Cerebellar nuclear complex (tissue), 1 donor: Measurements from ENCODE around the gene PODXL2.

Experiments
- DNase-seq, 2 experiments: peaks; one replicate each; lab custom pipeline; 2025; lab: John Stamatoyannopoulos, UW

Gene PODXL2

DNA sequence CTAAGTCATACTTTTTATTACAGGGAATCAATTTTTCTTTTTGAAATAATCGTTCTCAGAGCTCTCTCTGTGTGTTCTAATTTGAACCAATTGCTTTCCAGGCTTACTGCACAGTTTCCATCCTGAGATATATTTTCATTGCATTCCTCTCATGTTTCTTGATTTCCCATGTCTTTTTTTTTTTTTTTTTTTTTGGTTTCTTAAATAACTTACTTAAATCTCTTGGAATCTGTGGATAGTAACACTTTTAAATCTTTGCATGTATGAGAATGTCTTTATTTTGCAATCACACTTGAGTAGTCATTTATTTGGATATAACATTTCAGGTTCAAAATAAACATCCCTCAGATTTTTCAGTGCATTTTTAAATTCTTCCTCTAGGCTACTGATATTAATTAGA lies 29.2 kb downstream of the PODXL2 start:
- DNase-seq: no peak

DNA sequence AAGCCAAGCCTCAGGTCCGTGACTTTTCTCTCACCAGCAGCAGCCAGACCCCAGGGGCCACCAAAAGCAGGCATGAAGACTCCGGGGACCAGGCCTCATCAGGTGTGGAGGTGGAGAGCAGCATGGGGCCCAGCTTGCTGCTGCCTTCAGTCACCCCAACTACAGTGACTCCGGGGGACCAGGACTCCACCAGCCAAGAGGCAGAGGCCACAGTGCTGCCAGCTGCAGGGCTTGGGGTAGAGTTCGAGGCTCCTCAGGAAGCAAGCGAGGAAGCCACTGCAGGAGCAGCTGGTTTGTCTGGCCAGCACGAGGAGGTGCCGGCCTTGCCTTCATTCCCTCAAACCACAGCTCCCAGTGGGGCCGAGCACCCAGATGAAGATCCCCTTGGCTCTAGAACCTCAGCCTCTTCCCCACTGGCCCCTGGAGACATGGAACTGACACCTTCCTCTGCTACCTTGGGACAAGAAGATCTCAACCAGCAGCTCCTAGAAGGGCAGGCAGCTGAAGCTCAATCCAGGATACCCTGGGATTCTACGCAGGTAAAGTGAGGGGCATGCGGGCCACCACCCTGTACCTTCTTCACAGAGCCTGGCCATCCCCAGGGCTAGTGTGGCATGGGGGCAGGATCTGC lies 31.8 kb downstream of the PODXL2 start:
- no peak for DNase-seq

DNA sequence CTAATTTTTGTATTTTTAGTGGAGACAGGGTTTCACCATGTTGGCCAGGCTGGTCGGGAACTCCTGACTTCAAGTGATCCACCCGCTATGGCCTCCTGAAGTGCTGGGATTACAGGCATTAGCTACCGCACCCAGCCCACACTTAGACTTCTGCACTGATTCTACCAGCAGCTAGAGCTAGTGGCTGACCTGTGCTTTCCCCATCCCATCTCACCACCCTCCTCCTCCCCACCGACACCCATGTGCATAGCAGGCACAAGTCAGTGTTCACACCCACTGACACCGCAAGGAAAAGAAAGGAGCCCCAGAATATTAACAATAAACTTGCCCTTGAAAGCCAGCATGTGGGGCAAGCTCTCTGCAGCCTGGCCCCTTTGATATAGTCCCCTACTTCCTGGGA lies 32.6 kb downstream of the PODXL2 start:
- no peak for DNase-seq

DNA sequence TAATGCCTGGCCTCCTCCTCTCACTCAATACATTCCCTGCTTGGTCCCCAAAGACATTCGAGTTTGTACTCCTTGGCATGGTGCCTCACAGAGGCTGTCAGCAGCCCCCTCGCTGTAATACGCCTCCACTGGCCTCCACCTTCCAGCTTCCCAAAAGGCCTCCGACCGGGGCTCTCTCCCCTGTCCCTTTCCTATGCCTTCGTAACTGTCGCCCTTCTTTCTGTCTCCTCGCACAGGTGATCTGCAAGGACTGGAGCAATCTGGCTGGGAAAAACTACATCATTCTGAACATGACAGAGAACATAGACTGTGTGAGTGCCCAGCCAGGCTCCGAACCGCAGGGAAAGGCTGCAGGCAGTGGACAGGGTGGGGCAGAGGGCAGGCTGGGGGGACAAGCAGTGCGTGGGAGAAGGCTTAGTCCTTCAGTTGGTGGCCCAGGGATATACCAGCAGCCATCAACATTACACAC lies 33.0 kb downstream of the PODXL2 start:
- DNase-seq: no peak

DNA sequence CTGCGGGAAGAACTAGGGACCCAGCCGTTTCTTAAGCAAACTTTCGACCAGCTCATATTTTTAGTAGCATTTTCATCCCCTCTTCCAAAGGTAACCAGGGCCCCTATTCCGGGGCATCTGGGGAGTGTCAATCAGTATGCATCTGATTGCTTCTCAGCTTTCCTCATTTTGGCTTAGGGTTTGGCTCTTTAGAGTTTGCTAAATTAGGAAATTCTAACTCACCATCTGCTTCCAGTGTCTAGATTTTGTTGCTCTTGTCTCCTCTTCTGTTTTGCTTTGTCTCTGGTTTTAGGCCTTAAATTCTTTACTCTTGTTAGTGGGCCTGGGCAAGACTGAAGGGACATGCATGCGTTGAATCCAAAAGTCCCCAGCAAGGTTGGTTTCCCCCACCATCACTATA lies 34.2 kb downstream of the PODXL2 start:
- DNase-seq: no peak

DNA sequence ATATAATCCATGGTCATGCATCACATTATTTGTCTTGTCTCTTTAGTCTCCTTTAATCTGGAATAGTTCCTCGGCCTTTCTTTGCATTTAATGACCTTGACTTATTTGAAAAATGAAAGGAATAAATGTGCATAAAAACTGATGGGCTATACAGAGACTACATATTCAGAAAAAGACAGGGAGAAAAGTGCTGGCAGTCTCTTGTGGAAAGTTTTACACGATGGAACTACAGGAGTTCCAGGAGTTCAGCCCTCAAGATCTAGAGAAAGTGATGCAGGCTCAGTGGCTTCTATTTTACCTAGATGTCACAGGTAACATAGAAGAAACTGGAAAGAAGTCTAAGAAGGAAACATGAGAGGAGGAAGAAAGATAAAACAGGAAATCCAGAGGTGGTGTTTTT lies 36.2 kb downstream of the PODXL2 start:
- DNase-seq: no peak

DNA sequence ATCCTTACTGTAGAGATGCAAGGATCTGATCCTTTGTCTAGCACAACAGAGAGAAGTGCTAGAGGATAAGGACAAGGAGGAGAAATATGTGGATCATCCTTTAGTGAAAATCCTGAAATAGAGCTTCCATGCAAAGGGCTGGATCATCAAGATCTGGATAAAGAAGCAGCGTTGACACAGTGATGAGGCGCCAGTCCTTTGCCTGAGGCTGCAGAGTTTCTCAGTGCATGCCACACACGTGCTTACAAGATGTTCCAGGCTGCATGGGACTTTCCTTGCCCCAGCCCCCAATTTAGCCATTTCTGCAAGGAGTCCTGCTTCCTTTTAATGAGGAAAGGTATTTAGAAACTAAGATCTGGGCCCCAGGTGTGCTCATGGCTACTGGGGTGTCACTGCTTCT lies 36.6 kb downstream of the PODXL2 start:
- no peak for DNase-seq

DNA sequence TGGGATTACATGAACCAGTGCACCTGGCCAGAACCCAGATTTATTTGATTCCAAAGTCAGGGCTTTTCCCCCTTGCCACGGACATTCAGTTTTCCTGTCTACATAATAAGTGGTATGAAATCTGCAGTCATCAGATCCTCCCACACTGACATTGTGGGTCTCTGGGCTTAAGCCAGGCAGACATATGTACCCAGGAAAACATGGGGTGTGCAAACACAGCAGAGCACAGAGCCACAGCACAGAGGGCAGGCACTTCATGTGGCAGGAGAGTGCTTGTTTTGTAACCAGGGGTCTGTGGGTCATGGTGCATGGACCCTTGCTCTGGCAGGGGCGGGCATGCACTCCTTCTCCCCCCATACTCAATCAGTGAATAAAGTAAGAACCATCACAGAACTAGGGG lies 37.7 kb downstream of the PODXL2 start:
- DNase-seq: no peak

DNA sequence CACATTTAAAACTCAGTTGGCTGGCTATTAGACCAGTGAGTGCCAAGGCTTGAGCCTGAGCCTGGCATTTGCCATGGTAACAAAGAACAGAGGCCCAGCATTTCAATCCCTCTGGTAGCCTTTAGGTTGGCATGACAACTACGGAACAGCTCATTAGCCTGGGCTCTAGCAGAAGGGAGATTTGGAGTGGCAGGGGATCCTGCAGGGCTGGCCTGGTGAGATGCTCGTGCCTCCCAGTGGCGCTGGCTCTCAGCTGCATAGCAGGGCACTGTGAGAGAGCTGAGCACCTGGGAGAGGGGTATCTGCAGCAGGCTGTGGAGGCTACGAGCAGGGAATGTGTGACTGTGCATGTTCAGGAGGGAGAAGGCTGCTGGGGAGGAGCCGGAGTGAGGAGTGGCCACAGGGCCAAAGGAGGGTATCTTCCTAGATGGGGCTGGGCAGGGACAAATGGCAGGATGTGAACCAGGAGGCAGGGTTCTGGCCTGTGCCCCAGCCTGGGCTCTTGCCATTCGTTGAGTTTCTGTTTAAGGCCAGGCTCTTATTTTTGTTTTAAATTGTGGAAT lies 38.2 kb downstream of the PODXL2 start:
- DNase-seq: peak; percentile 16 to 58

DNA sequence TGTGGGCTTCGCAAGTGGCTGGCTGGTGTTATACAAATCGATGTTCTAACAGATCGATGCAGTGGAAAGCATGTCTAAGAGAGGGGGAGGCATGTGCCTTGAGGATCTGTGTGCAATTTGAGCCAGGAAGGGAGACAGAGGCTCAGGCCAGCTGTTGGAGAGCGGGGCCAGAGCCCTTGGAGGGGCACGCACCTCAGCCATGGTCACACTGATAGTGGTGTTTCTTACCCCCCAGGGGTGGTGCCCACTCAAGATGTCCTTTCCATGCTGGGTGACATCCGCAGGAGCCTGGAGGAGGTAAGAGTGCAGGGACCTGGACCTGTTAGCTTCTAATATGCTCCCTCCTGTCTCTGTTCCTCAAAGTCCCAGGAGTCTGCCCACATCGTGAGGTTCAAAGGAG lies 39.9 kb downstream of the PODXL2 start:
- DNase-seq: no peak

DNA sequence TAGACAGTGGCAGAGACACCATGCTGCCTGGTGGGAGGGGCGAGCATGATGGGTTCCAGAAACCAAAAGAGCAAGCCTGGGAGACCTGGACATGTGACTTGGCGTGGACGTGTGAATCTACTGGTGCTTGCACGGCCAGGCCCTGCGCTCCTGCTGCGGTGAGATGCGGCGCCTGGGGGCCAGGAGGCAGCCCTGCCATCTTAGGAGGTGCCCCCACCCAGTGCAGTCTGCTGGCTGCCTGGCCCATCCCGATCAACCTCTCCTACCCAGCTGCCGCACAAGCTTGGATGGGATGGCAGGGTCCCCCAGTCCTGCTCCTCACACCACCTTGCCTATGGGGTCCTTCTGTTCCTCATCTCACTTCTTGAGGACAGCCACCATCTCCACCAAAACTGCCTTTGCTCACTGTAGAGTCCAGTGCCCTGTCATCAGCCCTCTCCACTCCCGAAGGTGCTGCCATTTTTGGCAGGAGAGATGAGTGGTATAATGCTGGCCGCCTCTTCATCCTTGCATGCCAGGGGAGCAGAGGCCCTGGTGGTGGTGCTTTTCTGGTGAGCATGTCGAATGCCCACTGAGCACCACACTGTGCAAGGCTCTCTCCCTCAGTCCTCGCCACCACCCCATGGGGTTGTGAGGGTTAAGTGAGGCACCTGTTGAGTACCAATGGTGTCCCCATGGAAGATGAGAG lies 40.7 kb downstream of the PODXL2 start:
- no peak for DNase-seq

DNA sequence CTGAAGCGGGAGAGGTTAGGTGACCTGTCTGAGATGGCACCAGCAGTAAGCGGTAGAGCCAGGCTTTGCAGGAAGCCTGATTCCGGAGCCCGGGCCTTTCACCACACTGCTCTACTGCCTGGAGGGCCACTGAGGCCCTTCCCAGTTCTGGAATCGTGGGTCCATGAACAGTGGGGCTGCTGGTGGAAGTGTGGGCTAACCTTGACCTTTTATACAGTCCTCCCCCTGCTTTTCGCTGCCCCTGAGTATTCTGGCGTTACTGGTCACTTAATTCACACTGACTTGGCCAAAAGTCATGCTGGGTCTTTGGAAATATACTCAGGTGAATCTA lies 41.2 kb downstream of the PODXL2 start:
- DNase-seq: no peak

DNA sequence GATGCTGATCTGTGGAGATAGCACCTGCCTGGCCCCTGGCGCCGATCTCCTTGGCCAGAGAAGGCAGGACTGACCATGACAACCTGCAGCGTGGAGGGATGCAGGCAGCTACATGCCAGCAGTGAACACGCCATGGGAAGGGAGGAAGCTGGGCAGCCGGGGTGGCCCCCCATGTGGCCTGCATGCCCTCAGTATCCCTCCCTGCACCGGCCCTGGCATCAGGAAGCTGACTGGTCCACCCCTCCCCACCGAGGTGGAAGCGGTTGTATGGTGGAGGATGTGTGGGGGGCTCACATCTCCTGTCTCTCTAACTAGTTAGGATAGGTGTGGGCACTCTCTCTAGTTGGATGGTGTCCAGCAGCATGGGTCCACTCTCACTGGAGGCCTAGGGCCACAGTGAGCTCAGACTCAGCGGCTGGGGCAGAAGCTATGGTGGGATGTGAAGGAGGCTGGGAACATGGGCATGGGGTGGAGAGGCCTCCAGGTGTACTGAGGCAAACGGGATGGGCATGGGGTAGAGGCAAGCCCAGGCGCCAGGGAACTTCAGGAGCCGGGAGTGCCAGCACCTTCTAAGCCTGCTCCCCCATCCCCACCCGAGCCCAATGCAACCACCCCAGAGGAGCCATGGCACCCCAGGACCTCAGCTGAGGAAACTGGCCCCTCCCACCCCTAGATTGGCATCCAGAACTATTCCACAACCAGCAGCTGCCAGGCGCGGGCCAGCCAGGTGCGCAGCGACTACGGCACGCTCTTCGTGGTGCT lies 42.0 kb downstream of the PODXL2 start:
- DNase-seq: no peak

DNA sequence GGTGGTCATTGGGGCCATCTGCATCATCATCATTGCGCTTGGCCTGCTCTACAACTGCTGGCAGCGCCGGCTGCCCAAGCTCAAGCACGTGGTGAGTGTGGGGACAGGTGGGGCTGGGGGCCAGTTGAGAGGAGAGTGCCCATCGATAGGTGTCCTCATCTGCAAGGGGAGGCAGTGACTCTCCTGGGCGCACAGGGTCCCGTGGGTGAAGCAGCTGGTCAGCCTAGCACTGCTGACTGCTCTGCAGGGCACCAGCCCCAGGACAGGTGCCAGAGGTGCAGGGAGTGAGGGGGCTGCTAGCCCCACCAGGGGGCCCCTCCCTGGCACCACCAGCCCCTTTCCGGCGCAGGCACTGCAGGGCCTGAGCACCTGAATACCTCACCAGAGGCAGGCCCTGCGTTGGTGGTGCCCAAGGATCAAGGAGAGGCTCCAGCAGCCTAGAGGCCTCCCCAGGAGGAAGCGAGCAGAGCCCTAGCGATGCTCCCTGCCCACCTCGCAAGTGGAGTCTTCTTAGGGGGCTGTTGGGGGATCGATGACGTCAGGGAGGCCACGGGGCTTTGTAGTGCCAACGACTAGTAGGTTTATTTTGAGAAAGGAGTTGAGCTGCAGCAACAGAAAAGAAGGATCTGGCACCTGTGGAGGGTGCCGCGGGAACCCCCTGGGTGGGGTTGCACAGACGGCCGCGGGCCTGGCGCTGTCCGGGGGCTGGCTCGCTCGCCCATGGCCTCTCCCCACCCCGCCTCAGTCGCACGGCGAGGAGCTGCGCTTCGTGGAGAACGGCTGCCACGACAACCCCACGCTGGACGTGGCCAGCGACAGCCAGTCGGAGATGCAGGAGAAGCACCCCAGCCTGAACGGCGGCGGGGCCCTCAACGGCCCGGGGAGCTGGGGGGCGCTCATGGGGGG lies 42.8 kb downstream of the PODXL2 start:
- DNase-seq: no peak

DNA sequence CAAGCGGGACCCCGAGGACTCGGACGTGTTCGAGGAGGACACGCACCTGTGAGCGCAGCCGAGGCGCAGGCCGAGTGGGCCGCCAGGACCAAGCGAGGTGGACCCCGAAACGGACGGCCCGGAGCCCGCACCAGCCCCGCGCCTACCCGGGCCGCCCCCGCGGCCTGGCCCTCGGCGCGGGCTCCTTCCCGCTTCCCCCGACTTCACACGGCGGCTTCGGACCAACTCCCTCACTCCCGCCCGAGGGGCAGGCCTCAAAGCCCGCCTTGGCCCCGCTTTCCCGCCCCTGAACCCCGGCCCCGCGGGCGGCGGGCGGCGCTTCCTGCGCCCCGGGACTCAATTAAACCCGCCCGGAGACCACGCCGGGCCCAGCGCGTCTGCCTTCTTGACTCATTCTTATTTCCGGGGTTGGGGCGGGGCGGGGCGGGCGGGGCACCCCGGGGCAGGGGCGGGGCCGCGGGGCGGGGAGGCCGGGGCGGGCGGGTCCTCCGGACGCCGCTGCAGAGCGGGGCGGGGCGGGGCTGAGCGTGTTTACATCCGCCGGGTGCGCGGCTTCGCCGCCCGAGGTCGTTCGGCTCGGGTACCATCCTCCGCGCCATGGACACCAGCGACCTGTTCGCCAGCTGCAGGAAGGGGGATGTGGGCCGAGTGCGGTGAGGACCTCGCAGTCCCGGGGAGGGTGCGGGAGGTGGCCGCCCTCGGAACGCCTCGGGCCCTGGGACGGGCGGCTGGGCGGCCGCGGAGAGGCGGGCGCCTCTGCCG lies 43.6 kb downstream of the PODXL2 start, which contains the start of gene ABTB1:
TSS of gene ABTB1 (plus strand) at position 524 of the 762 bp plus-strand sequence. CDS start at position 598, 74 bp downstream.
- peak in 1 of 2 experiments; percentile 18 for DNase-seq

DNA sequence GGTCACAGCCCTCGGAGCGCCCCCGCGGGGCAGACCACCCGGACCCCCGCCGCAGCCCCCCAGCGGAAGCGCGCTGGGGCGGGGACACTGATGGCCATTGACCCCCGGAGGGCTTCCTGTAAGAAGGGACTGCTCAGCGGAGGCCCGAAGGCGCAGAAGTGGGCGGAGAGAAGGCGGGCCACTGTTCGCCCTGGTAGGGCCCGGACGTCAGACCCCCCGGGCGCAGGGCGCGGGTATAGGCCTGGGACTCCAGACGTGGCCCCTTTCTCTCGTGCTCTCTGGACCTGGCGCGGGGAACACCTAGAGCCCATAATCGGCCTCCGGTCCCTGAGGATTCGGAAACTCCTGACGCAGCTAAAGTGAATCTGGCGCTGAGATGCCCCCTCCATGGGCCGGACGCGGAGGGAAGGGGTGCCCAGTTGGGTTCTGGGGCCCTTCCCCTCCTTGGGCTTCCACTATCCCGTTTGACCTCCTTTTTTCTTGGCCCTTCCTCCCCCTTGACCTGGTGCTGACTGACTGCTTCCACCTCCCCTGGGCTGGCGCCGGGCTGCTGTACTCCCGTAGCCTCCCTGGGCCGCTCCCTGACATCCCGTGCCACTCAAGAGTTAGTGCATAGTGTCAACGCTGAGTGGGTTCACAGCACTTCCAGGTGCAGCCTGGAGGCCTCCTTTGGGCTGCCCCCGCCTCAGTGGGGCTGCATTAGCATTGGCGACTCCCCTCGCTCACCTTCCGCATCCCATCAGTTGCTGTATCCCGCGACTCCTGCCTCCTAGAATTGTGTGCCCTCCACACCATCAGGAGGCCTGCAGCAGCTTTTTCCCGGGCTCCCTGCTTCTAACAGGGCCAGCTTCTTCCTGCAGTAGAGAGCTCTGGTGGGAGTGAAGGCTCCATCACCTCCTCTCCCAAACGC lies 44.5 kb downstream of the PODXL2 start:
- DNase-seq: peak in 1 of 2 experiments; percentile 17

DNA sequence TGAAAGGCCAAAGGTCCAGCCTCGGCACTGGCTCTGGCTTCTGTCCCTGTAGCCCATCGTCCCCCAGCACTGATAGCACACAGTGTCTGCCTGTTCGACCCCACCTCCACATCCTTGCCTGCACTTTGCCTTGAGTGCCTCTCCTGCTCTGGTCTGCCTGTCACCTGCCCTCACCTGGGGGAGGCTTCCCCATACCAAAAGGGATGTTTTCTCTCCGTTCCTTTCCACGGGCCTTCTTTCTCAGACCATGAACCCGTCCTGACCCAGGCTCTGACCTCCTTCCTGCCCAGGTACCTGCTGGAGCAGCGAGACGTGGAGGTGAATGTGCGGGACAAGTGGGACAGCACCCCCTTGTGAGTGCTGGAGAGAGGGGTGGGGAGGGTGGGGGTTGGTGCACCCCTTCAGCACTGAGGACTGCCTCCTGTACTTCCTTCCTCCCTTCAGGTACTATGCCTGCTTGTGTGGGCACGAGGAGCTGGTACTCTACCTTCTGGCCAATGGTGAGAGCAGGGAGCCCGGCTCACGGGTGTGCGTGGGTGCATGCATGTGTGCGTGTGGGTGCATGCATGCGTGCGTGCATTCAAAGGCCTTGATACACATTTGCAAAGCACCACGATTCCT lies 45.2 kb downstream of the PODXL2 start:
- no peak for DNase-seq

DNA sequence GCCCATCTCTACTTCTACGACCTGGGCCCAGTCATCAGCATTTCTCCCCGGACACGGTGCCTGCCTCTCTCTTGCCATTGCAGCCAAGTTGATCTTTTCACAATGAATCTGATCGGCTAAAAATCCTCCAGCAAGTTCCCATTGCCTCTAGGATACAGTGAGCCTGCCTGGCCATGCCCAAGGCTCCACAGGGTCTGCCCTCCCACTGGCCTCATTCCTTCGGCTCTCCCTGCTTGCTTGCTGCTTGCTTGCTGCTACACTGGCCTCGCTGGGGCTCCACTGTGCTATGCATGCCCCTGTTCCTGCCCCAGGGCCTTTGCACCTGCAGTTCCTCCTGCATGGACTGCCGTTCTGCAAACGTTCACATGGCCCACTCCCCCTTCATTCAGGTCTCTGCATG lies 45.8 kb downstream of the PODXL2 start:
- DNase-seq: no peak

DNA sequence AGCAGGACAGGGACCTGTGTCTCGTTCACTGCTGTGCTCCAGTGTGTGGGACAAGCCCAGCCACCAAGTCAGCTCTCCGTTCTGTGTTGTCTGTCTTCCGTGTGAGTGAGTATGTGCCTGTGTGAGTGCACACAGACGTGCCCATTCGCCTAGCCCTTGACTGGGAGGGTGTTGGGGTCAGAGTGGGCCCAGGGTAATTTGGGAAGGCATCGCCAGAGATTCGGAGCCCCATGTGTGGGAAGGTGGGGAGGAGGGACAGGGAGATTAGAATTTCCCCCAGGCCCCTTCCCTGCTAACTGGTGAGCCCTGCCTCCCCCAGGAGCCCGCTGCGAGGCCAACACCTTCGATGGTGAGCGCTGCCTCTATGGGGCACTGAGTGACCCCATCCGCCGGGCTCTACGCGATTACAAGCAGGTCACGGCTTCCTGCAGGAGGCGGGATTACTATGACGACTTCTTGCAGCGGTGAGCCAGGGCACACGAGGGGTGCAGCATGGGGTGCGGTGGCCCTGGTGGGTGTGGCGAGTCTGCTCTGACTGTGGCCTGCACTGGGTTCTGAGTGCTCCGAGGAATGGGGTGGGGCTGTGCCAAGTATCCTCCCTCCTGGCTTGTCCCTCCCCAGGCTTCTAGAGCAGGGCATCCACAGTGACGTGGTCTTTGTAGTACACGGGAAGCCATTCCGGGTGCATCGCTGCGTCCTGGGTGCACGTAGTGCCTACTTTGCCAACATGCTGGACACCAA lies 46.8 kb downstream of the PODXL2 start:
- no peak for DNase-seq
